SK-MEL-5 (cell line): ENCODE data around the gene C1orf141. TPM values are rescaled to one million over a fixed set of nuclear protein-coding genes. Genes with fewer than 3 reads are reported as not detected.
"Not testable (repeated sequence)": the region's sequence is repeated elsewhere in the genome, so short reads cannot be mapped to it uniquely, and the experiment has no call there.

Experiments used
- DNase-seq: peaks from one replicate; pipeline ENCODE4 v3.0.0-alpha.2; 2016; ENCODE audit warnings: low read depth, low spot score
- in situ Hi-C: cut with HindIII; loops from 2 replicates; pipeline ENCODE4 v1.10.0; 2016; ENCODE audit warnings: low sequenced_read_pairs, high pct_unique_total_duplicates, low pct_unique_long_range_greater_than_20kb
- total RNA-seq: library from RNA; depleted of rRNA; stranded (reverse); fragments of >200 nt; shearing (Covaris generic); gene quantifications from 2 replicates; pipeline ENCODE4 v1.2.3, GENCODE V29; 2014

C1orf141 gene
- total RNA-seq, 1 experiment from 2014 or later = not detected

GRCh38 chr1:67147973-67148372, 13.2 kb upstream of the C1orf141 start:
- in situ Hi-C loops = not testable (repeated sequence)

GRCh38 chr1:67146539-67146938, 11.8 kb upstream of the C1orf141 start:
- in situ Hi-C loops = no loop called here
- DNase-seq = no peak

More at GRCh38 chr1:67147973-67148372, 13.2 kb upstream of the C1orf141 start:
- not testable (repeated sequence) for DNase-seq

- in situ Hi-C loops = no loop called here
- DNase-seq = no peak
These were observed 11.3 kb upstream of the C1orf141 start for GRCh38 chr1:67146101-67146500.

GRCh38 chr1:67144696-67145095, 9.9 kb upstream of the C1orf141 start:
- peak; percentile 36 for DNase-seq
- in situ Hi-C loops = no loop called here

GRCh38 chr1:67143966-67144365, 9.2 kb upstream of the C1orf141 start:
- no peak for DNase-seq
- in situ Hi-C loops = no loop called here

GRCh38 chr1:67142931-67143330, 8.2 kb upstream of the C1orf141 start:
- in situ Hi-C loops = no loop called here
- no peak for DNase-seq

GRCh38 chr1:67141832-67142231, 7.1 kb upstream of the C1orf141 start:
- in situ Hi-C loops, DNase-seq: not testable (repeated sequence)

GRCh38 chr1:67140460-67140859, 5.7 kb upstream of the C1orf141 start:
- no peak for DNase-seq
- in situ Hi-C loops = no loop called here

GRCh38 chr1:67138813-67139499, 4.2 kb upstream of the C1orf141 start:
- DNase-seq = no peak

GRCh38 chr1:67137307-67137753, 2.6 kb upstream of the C1orf141 start:
- in situ Hi-C loops = no loop called here
- no peak for DNase-seq

More at GRCh38 chr1:67138813-67139499, 4.2 kb upstream of the C1orf141 start:
- in situ Hi-C loops = no loop called here

GRCh38 chr1:67135354-67135753, 584 bp upstream of the C1orf141 start:
- in situ Hi-C loops = no loop called here
- no peak for DNase-seq

- no peak for DNase-seq
- in situ Hi-C loops = no loop called here
These were observed 1.6 kb downstream of the C1orf141 start for GRCh38 chr1:67133177-67133576.

GRCh38 chr1:67130673-67131072, 4.1 kb downstream of the C1orf141 start:
- in situ Hi-C loops = no loop called here
- DNase-seq = no peak

GRCh38 chr1:67126974-67127373, 7.8 kb downstream of the C1orf141 start:
- in situ Hi-C loops = no loop called here

GRCh38 chr1:67126111-67126746, 8.5 kb downstream of the C1orf141 start:
- DNase-seq = peak; percentile 24
- in situ Hi-C loops = no loop called here

More at GRCh38 chr1:67126974-67127373, 7.8 kb downstream of the C1orf141 start:
- no peak for DNase-seq

GRCh38 chr1:67124455-67124854, 10.3 kb downstream of the C1orf141 start:
- in situ Hi-C loops = no loop called here

GRCh38 chr1:67120855-67121619, 13.7 kb downstream of the C1orf141 start:
- no peak for DNase-seq
- in situ Hi-C loops = no loop called here

More at GRCh38 chr1:67124455-67124854, 10.3 kb downstream of the C1orf141 start:
- DNase-seq = peak; percentile 28

GRCh38 chr1:67118646-67119045, 16.1 kb downstream of the C1orf141 start:
- peak; percentile 26 for DNase-seq
- in situ Hi-C loops = no loop called here
